Adrenal gland (tissue), 19 donors: ENCODE measurements around the gene DRG1. TPM values are rescaled to one million over a fixed set of nuclear protein-coding genes. Genes with fewer than 3 reads are reported as not detected.

Experiments
- DNase-seq, 7 donors: peaks; one replicate each; pipeline ENCODE4 v3.0.0-alpha.2; 2019 to 2020
- H3K27ac ChIP-seq, 5 donors: fragments of 200-600 bp; sonication (generic) in 4 of 5; 1 replicate in 3 of 5; 2 replicates in 2 of 5; pipeline versions ENCODE4 v1.5.1 to v1.8.0; 2016 to 2020; ENCODE audit warnings: mild to moderate bottlenecking in 1 of 5
- H3K27me3 ChIP-seq: fragments of 200-600 bp; 2 replicates; pipeline ENCODE4 v1.8.0; 2021
- H3K36me3 ChIP-seq, 2 donors: fragments of 200-600 bp; replicated peaks in 1 of 2; 1 replicate in 1 of 2; 2 replicates in 1 of 2; pipeline versions ENCODE4 v1.5.1 to v1.8.0; 2018 to 2022
- H3K4me1 ChIP-seq, 2 donors: fragments of 200-600 bp; replicated peaks in 1 of 2; 1 replicate in 1 of 2; 2 replicates in 1 of 2; pipeline versions ENCODE4 v1.5.1 to v1.8.0; 2018 to 2021
- H3K4me3 ChIP-seq, 4 donors: fragments of 200-600 bp; sonication (generic) in 3 of 4; one replicate each; pipeline ENCODE4 v1.5.1; 2016 to 2018
- H3K9me3 ChIP-seq, 3 donors: fragments of 200-600 bp; sonication (generic) in 1 of 3; replicated peaks in 1 of 3; 1 replicate in 2 of 3; 2 replicates in 1 of 3; pipeline versions ENCODE4 v1.5.1 to v1.8.0; 2016 to 2021
- CTCF ChIP-seq, 6 experiments: fragments of 450-650 bp in 4 of 6; fragments of 200-600 bp in 2 of 6; sonication (generic) in 1 of 6; IDR thresholded peaks; 1 replicate in 5 of 6; 2 replicates in 1 of 6; pipeline versions ENCODE4 v1.5.1 to v1.8.0; 2016 to 2021; ENCODE audit warnings: antibody characterized with exemption in 6 of 6, mild to moderate bottlenecking in 2 of 6, moderate library complexity in 1 of 6
- POLR2A ChIP-seq, 2 donors: fragments of 450-650 bp; IDR thresholded peaks; one replicate each; pipeline ENCODE4 v1.6.1; 2017; ENCODE audit warnings: antibody characterized with exemption in 2 of 2, mild to moderate bottlenecking in 2 of 2, moderate library complexity in 1 of 2
- WGBS, 4 donors: extraction: QIAGEN DNeasy Blood & Tissue Kit in 2 of 4; methylation state at CpG; one replicate each; pipeline versions ENCODE4 v1.1.5 to v1.1.7; 2013 to 2017; 5-methylcytosine and 5-hydroxymethylcytosine counted together
- intact Hi-C, 2 donors: fragments of 100-400 bp; cut with DNase I; formaldehyde crosslinking; loops; one replicate each; pipeline versions ENCODE4 v1.14.1 to v1.15.0; 2022 to 2023
- long read RNA-seq, 10 donors: library from polyadenylated mRNA in 3 of 10; unstranded in 2 of 10; stranded (forward) in 1 of 10; transcript quantifications; one replicate each; pipeline ENCODE4 v2.0.0 and lab custom pipeline, GENCODE V29; 2021 to 2026
- polyA plus RNA-seq, 3 donors: library from polyadenylated mRNA; stranded (reverse); fragments of 200-250 nt in 2 of 3; fragments of 350-450 nt in 1 of 3; fragmentation: Illumina TruSeq in 1 of 3; extraction: RNeasy Lipid Tissue Mini Kit (QIAGEN cat#74804) in 1 of 3; gene quantifications; one replicate each; pipeline ENCODE4 v1.2.3, GENCODE V29; 2013 to 2014
- total RNA-seq, 9 donors: library from RNA; depleted of rRNA in 4 of 9; stranded (reverse); fragments of >200 nt in 4 of 9; fragments of 120-200 nt in 1 of 9; fragmentation: NEBNext Ultra II Directional in 1 of 9; extraction: Animal tissue kit (Norgen Biotek cat#: 25700) in 1 of 9; gene quantifications; one replicate each; pipeline versions ENCODE4 v1.1.0 to v1.2.4, GENCODE V29; 2013 to 2023
- donor health status: healthy with polysubstance abuse.
- donor health status: Bipolar disorder and iron deficiency.
- donor health status: DM: yes; HTN: yes; CAD: no.
- donor health status: DM: no; HTN: no; CAD: no.
- donor health status: DM: no; HTN: no; CAD: no.
- donor health status: DM: yes; HTN: yes; CAD: no.

Gene DRG1
- total RNA-seq (10 to 100 TPM; 47.2 to 84.6 (median 64.0) TPM), polyA plus RNA-seq (10 to 100 TPM; 57.4 to 89.0 (median 75.0) TPM)
- long read RNA-seq, donor 1, transcript DRG1-201 (9 exons, 1,746 nt) = major isoform, 38 of 40 reads
- long read RNA-seq, donor 1, partial matches to known transcripts = 0 of 40 reads
- long read RNA-seq, donor 1, other reads (novel, unspliced or antisense) = 0 of 40 reads
- long read RNA-seq, donor 2, transcript DRG1-201 (9 exons, 1,746 nt) = major isoform, 22 of 22 reads
- long read RNA-seq, donor 2, partial matches to known transcripts = 0 of 22 reads
- long read RNA-seq, donor 2, other reads (novel, unspliced or antisense) = 0 of 22 reads
- long read RNA-seq, donor 3, transcript DRG1-201 (9 exons, 1,746 nt) = major isoform, 28 of 28 reads
- long read RNA-seq, donor 3, partial matches to known transcripts = 0 of 28 reads
- long read RNA-seq, donor 3, other reads (novel, unspliced or antisense) = 0 of 28 reads
- long read RNA-seq, donor 4, transcript DRG1-201 (9 exons, 1,746 nt) = major isoform, 115 of 130 reads
- long read RNA-seq, donor 4, partial matches to known transcripts = 3 of 130 reads
- long read RNA-seq, donor 4, other reads (novel, unspliced or antisense) = 12 of 130 reads
- long read RNA-seq, donor 5, transcript DRG1-201 (9 exons, 1,746 nt) = major isoform, 83 of 97 reads
- long read RNA-seq, donor 5, partial matches to known transcripts = 5 of 97 reads
- long read RNA-seq, donor 5, other reads (novel, unspliced or antisense) = 9 of 97 reads
- long read RNA-seq, donor 6, transcript DRG1-201 (9 exons, 1,746 nt) = major isoform, 65 of 69 reads
- long read RNA-seq, donor 6, partial matches to known transcripts = 1 of 69 reads
- long read RNA-seq, donor 6, other reads (novel, unspliced or antisense) = 2 of 69 reads
- long read RNA-seq, donor 7, transcript DRG1-201 (9 exons, 1,746 nt) = major isoform, 7 of 9 reads
- long read RNA-seq, donor 7, partial matches to known transcripts = 0 of 9 reads
- long read RNA-seq, donor 7, other reads (novel, unspliced or antisense) = 0 of 9 reads
- long read RNA-seq, donor 8, transcript DRG1-201 (9 exons, 1,746 nt) = major isoform, 31 of 31 reads
- long read RNA-seq, donor 8, partial matches to known transcripts = 0 of 31 reads
- long read RNA-seq, donor 8, other reads (novel, unspliced or antisense) = 0 of 31 reads
- long read RNA-seq, donor 9, transcript DRG1-201 (9 exons, 1,746 nt) = major isoform, 14 of 15 reads
- long read RNA-seq, donor 9, partial matches to known transcripts = 0 of 15 reads
- long read RNA-seq, donor 9, other reads (novel, unspliced or antisense) = 0 of 15 reads
- long read RNA-seq, donor 10, transcript DRG1-201 (9 exons, 1,746 nt) = major isoform, 7 of 12 reads
- long read RNA-seq, donor 10, partial matches to known transcripts = 5 of 12 reads
- long read RNA-seq, donor 10, other reads (novel, unspliced or antisense) = 0 of 12 reads

GRCh38 chr22:31399211-31400022, at the start of gene DRG1:
Gene DRG1, plus strand, starts transcription at chr22:31399604. Its CDS starts 80 bp downstream, at chr22:31399684.
- Histone ChIP-seq H3K4me3 (peak within 1 kb of the TSS; percentile 1 to 80 (median 60)), H3K36me3 (peaks cover 0 to 34% of the 10 kb centered on the region in 2 donors), H3K27me3 (no peaks in the 10 kb centered on the region), H3K9me3 (no peaks in the 10 kb centered on the region), H3K4me1 (peaks cover 10 to 26% of the 10 kb centered on the region in 2 donors), H3K27ac (peak within 1 kb of the TSS; percentile 55 to 91 (median 80))
- intact Hi-C loops = loop anchor here in 1 of 2 donors (5.0 kb wide), 1 partner anchor 52 kb away; the partner anchor contains the start of gene PATZ1
- 0 to 1% (median 0%) methylated on average over 31 to 72 of the region's 72 CpGs for WGBS, 4 donors
- peak; percentile 97 to 98 (median 98) for DNase-seq
- TF ChIP-seq CTCF (IDR thresholded peaks at IDR 0.05) (peak in 3 of 6 experiments; percentile 2 to 31 (median 30)), POLR2A (IDR thresholded peaks at IDR 0.05) (peak; percentile 91 to 92)

- TF ChIP-seq CTCF (IDR thresholded peaks at IDR 0.05) (no peak), POLR2A (IDR thresholded peaks at IDR 0.05) (no peak)
- no peaks in the 10 kb centered on the region for H3K27me3 ChIP-seq
- H3K9me3 ChIP-seq = no peaks in the 10 kb centered on the region
- no peaks in the 10 kb centered on the region for H3K36me3 ChIP-seq
- no peak overlapping the region for H3K4me3 ChIP-seq
- H3K4me1 ChIP-seq = peaks cover 12 to 19% of the 10 kb centered on the region in 2 donors
- no peak overlapping the region for H3K27ac ChIP-seq
- intact Hi-C loops = loop anchor here (5.0 kb wide), 2 partner anchors 47 to 57 kb away; partner anchors contain the start of gene DRG1 (in 1 of the 2)
- no peak for DNase-seq
Measured at GRCh38 chr22:31349960-31350359, 49.4 kb upstream of the DRG1 start.

- intact Hi-C loops = no loop called here
Measured at GRCh38 chr22:31350410-31350863, 49.0 kb upstream of the DRG1 start.

More at GRCh38 chr22:31350410-31350863, 49.0 kb upstream of the DRG1 start:
- WGBS, 4 donors = 41 to 51% (median 45%) methylated on average over 8 of the region's 8 CpGs
- peak in 6 of 7 donors; percentile 38 to 88 (median 65) for DNase-seq
- H3K4me1 ChIP-seq = peaks cover 7 to 14% of the 10 kb centered on the region in 2 donors
- no peaks in the 10 kb centered on the region for H3K9me3 ChIP-seq
- H3K4me3 ChIP-seq = no peak overlapping the region
- no peak overlapping the region for H3K27ac ChIP-seq
- H3K36me3 ChIP-seq = no peaks in the 10 kb centered on the region
- no peaks in the 10 kb centered on the region for H3K27me3 ChIP-seq
- TF ChIP-seq CTCF (IDR thresholded peaks at IDR 0.05) (no peak), POLR2A (IDR thresholded peaks at IDR 0.05) (no peak)
